HEK293T (cell line): ENCODE data around the gene KRTCAP2.

Source experiments
- CTCF ChIA-PET: fragments of 350-600 bp; formaldehyde crosslinking; extraction: SDS; loops from one replicate; lab custom pipeline; 2021; ENCODE audit warnings: antibody characterized with exemption, inconsistent platforms; lab: Yijun Ruan, JAX
- POLR2A ChIA-PET: fragments of 350-600 bp; formaldehyde crosslinking; extraction: SDS; loops from one replicate; lab custom pipeline; 2020; ENCODE audit warnings: antibody characterized with exemption, inconsistent platforms; lab: Yijun Ruan, JAX
- DNase-seq: peaks from one replicate; pipeline ENCODE4 v3.0.0; 2012; ENCODE audit warnings: mixed read lengths; ENCODE audit errors: extremely low spot score
- ARNT ChIP-seq: fragments of 450-650 bp; IDR thresholded peaks from 2 replicates; pipeline ENCODE4 v1.6.1; 2017; ENCODE audit warnings: mild to moderate bottlenecking
- BHLHE40 ChIP-seq: fragments of 450-650 bp; IDR thresholded peaks from 2 replicates; pipeline ENCODE4 v1.6.1; 2016; ENCODE audit warnings: mild to moderate bottlenecking, moderate library complexity, borderline replicate concordance
- CTBP1 ChIP-seq: fragments of 450-650 bp; IDR thresholded peaks from 2 replicates; pipeline ENCODE4 v1.6.1; 2016; ENCODE audit warnings: borderline replicate concordance
- ELF4 ChIP-seq: fragments of 450-650 bp; IDR thresholded peaks from 2 replicates; pipeline ENCODE4 v1.6.1; 2017; ENCODE audit warnings: antibody characterized with exemption
- FOXA1 ChIP-seq: fragments of 450-650 bp; IDR thresholded peaks from 2 replicates; pipeline ENCODE4 v1.6.1; 2016; ENCODE audit warnings: mild to moderate bottlenecking
- FOXK2 ChIP-seq: fragments of 450-650 bp; IDR thresholded peaks from 2 replicates; pipeline ENCODE4 v1.6.1; 2016; ENCODE audit warnings: mild to moderate bottlenecking
- FOXM1 ChIP-seq: fragments of 450-650 bp; IDR thresholded peaks from 2 replicates; pipeline ENCODE4 v1.6.1; 2017; ENCODE audit warnings: mild to moderate bottlenecking, borderline replicate concordance
- HDGF ChIP-seq: fragments of 450-650 bp; IDR thresholded peaks from 2 replicates; pipeline ENCODE4 v1.6.1; 2017; ENCODE audit warnings: antibody characterized with exemption, borderline replicate concordance
- L3MBTL2 ChIP-seq: fragments of 450-650 bp; conservative IDR thresholded peaks from 2 replicates; pipeline ENCODE4 v1.6.1; 2016; ENCODE audit warnings: mild to moderate bottlenecking
- LEF1 ChIP-seq: fragments of 450-650 bp; IDR thresholded peaks from 2 replicates; pipeline ENCODE4 v1.6.1; 2017; ENCODE audit warnings: mild to moderate bottlenecking, borderline replicate concordance
- NFRKB ChIP-seq: fragments of 450-650 bp; IDR thresholded peaks from 2 replicates; pipeline ENCODE4 v1.6.1; 2016; ENCODE audit warnings: mild to moderate bottlenecking, moderate library complexity
- PKNOX1 ChIP-seq: fragments of 450-650 bp; IDR thresholded peaks from 2 replicates; pipeline ENCODE4 v1.6.1; 2016
- SP1 ChIP-seq: fragments of 450-650 bp; IDR thresholded peaks from 2 replicates; pipeline ENCODE4 v1.6.1; 2017
- SUZ12 ChIP-seq: fragments of 450-650 bp; IDR thresholded peaks from 2 replicates; pipeline ENCODE4 v1.6.1; 2016; ENCODE audit warnings: mild to moderate bottlenecking
- TARDBP ChIP-seq: fragments of 450-650 bp; IDR thresholded peaks from 2 replicates; pipeline ENCODE4 v1.6.1; 2016
- ZNF384 ChIP-seq: fragments of 450-650 bp; IDR thresholded peaks from 2 replicates; pipeline ENCODE4 v1.6.1; 2016

The KRTCAP2 gene

GRCh38 chr1:155187456-155187891 lies 14.4 kb upstream of the KRTCAP2 start:
- TF ChIP-seq ELF4 (no peak), CTBP1 (no peak), FOXA1 (no peak), ARNT (no peak), BHLHE40 (no peak), HDGF (no peak)
- CTCF ChIA-PET: interaction anchor here (1.0 kb wide), 1 partner anchor 15 kb away, joined by 3 read pairs; the partner anchor contains the start of gene KRTCAP2
- DNase-seq: no peak
- POLR2A ChIA-PET: no interaction called here

- DNase-seq: no peak
- no peak for TF ChIP-seq PKNOX1
- TF ChIP-seq HDGF: no peak
- no peak for TF ChIP-seq TARDBP
- TF ChIP-seq LEF1: no peak
- TF ChIP-seq NFRKB: no peak
- no peak for TF ChIP-seq SP1
- TF ChIP-seq L3MBTL2: no peak
- TF ChIP-seq FOXA1: no peak
- TF ChIP-seq FOXK2: no peak
- TF ChIP-seq SUZ12: no peak
- TF ChIP-seq ARNT: no peak
- TF ChIP-seq BHLHE40: no peak
- no peak for TF ChIP-seq ELF4
- CTCF ChIA-PET: interaction anchor here (1.0 kb wide), 1 partner anchor 14 kb away, joined by 3 read pairs; the partner anchor contains the start of gene KRTCAP2
- POLR2A ChIA-PET: interaction anchor here (1.3 kb wide), 1 partner anchor 12 kb away, joined by 6 read pairs; no protein-coding TSS in a partner anchor
These were observed 13.8 kb upstream of the KRTCAP2 start for GRCh38 chr1:155186794-155187455.

- ChIA-PET CTCF (interaction anchor here (1.0 kb wide), 2 partner anchors 8 to 13 kb away, joined by 3 read pairs; partner anchors contain the start of gene KRTCAP2), POLR2A (interaction anchor here (0.9 to 1.3 kb wide), 3 partner anchors 9 to 13 kb away, joined by 3 to 6 read pairs (median 4); partner anchors contain the start of gene KRTCAP2)
- TF ChIP-seq NFRKB (no peak), CTBP1 (no peak), BHLHE40 (no peak), HDGF (no peak), FOXA1 (no peak), ELF4 (no peak), FOXM1 (no peak), PKNOX1 (no peak), TARDBP (no peak), LEF1 (no peak)
- no peak for DNase-seq
These were observed 13.1 kb upstream of the KRTCAP2 start for GRCh38 chr1:155186067-155186793.

GRCh38 chr1:155185783-155186066 lies 12.6 kb upstream of the KRTCAP2 start:
- TF ChIP-seq FOXA1: no peak
- TF ChIP-seq ELF4: no peak
- TF ChIP-seq LEF1: no peak
- no peak for TF ChIP-seq ZNF384
- TF ChIP-seq L3MBTL2: no peak
- TF ChIP-seq PKNOX1: no peak
- TF ChIP-seq TARDBP: no peak
- DNase-seq: no peak
- ChIA-PET POLR2A (interaction anchor here (0.9 to 1.3 kb wide), 4 partner anchors 8 to 12 kb away, joined by 3 to 7 read pairs (median 5); partner anchors contain the start of gene KRTCAP2), CTCF (interaction anchor here (1.0 kb wide), 1 partner anchor 9 kb away, joined by 3 read pairs; no protein-coding TSS in a partner anchor)

- TF ChIP-seq ARNT (no peak), HDGF (no peak), PKNOX1 (no peak), FOXM1 (no peak), TARDBP (no peak), ZNF384 (no peak), SP1 (no peak), L3MBTL2 (no peak), ELF4 (no peak), BHLHE40 (no peak), FOXK2 (no peak), FOXA1 (no peak), CTBP1 (no peak), NFRKB (no peak), LEF1 (no peak), SUZ12 (no peak)
- DNase-seq: no peak
- ChIA-PET POLR2A (interaction anchor here (0.9 to 1.3 kb wide), 4 partner anchors 8 to 12 kb away, joined by 3 to 7 read pairs (median 5); partner anchors contain the start of gene KRTCAP2), CTCF (interaction anchor here (1.0 to 1.9 kb wide), 2 partner anchors 9 to 10 kb away, joined by 3 to 7 read pairs; no protein-coding TSS in a partner anchor)
These were observed 12.0 kb upstream of the KRTCAP2 start for GRCh38 chr1:155184835-155185782.
